Type B pancreatic cell (in vitro differentiated cells): Measurements from ENCODE around the gene KIF16B. TPM values are rescaled to one million over a fixed set of nuclear protein-coding genes. Genes with fewer than 3 reads are reported as not detected.

Experiments used
- DNase-seq: peaks from one replicate; pipeline ENCODE4 v3.0.0; 2021; ENCODE audit warnings: mixed read lengths; ENCODE audit not compliant: unreplicated experiment; ENCODE audit errors: extremely low spot score
- H3K27ac Mint-ChIP-seq: 2 replicates; pipeline ENCODE4 v1.8.0; 2021; ENCODE audit warnings: mild to moderate bottlenecking, mixed read lengths
- H3K27me3 Mint-ChIP-seq: 2 replicates; pipeline ENCODE4 v1.8.0; 2021; ENCODE audit warnings: mixed read lengths
- H3K36me3 Mint-ChIP-seq: 2 replicates; pipeline ENCODE4 v1.8.0; 2021; ENCODE audit warnings: mixed read lengths
- H3K4me1 Mint-ChIP-seq: one replicate; pipeline ENCODE4 v1.8.0; 2021; ENCODE audit warnings: mixed read lengths; ENCODE audit not compliant: unreplicated experiment
- H3K4me3 Mint-ChIP-seq: 2 replicates; pipeline ENCODE4 v1.8.0; 2021; ENCODE audit warnings: mild to moderate bottlenecking, mixed read lengths
- H3K9me3 Mint-ChIP-seq: 2 replicates; pipeline ENCODE4 v1.8.0; 2021; ENCODE audit warnings: mixed read lengths
- CTCF ChIP-seq: fragments of 200-600 bp; sonication (generic); conservative IDR thresholded peaks from 2 replicates; pipeline ENCODE4 v1.5.0; 2021; ENCODE audit warnings: antibody characterized with exemption, mild to moderate bottlenecking
- total RNA-seq: library from RNA; stranded (reverse); gene quantifications from 2 replicates; pipeline ENCODE4 v1.2.1, GENCODE V29; 2021; ENCODE audit warnings: low replicate concordance

The KIF16B gene
- total RNA-seq, 1 donor from 2014 or later: 10.3 TPM

- no peaks in the 10 kb centered on the region for H3K27me3 Mint-ChIP-seq
- H3K36me3 Mint-ChIP-seq: peaks cover 33% of the 10 kb centered on the region
These were observed 205.2 kb downstream of the KIF16B start for GRCh38 chr20:16367948-16368560.

GRCh38 chr20:16366529-16366928 lies 206.7 kb downstream of the KIF16B start:
- Mint-ChIP-seq H3K4me3 (no peak overlapping the region), H3K36me3 (peaks cover 25% of the 10 kb centered on the region), H3K27me3 (no peaks in the 10 kb centered on the region), H3K4me1 (peaks cover 10% of the 10 kb centered on the region), H3K27ac (no peak overlapping the region), H3K9me3 (no peaks in the 10 kb centered on the region)
- no peak for TF ChIP-seq CTCF
- no peak for DNase-seq

More at GRCh38 chr20:16367948-16368560, 205.2 kb downstream of the KIF16B start:
- DNase-seq: no peak
- Mint-ChIP-seq H3K4me1 (peaks cover 10% of the 10 kb centered on the region), H3K4me3 (no peak overlapping the region), H3K9me3 (no peaks in the 10 kb centered on the region), H3K27ac (no peak overlapping the region)
- no peak for TF ChIP-seq CTCF

- TF ChIP-seq CTCF: no peak
- H3K27me3 Mint-ChIP-seq: no peaks in the 10 kb centered on the region
- no peak overlapping the region for H3K27ac Mint-ChIP-seq
- no peaks in the 10 kb centered on the region for H3K9me3 Mint-ChIP-seq
- H3K4me3 Mint-ChIP-seq: no peak overlapping the region
- peaks cover 25% of the 10 kb centered on the region for H3K36me3 Mint-ChIP-seq
- H3K4me1 Mint-ChIP-seq: peaks cover 10% of the 10 kb centered on the region
- DNase-seq: no peak
These were observed 208.9 kb downstream of the KIF16B start for GRCh38 chr20:16364320-16364687.

GRCh38 chr20:16363506-16364319 lies 209.5 kb downstream of the KIF16B start:
- Mint-ChIP-seq H3K4me3 (no peak overlapping the region), H3K27me3 (no peaks in the 10 kb centered on the region), H3K27ac (no peak overlapping the region), H3K4me1 (peaks cover 8% of the 10 kb centered on the region), H3K9me3 (no peaks in the 10 kb centered on the region), H3K36me3 (peaks cover 20% of the 10 kb centered on the region)
- TF ChIP-seq CTCF: no peak
- DNase-seq: no peak

- no peak for DNase-seq
- Mint-ChIP-seq H3K36me3 (peaks cover 20% of the 10 kb centered on the region), H3K9me3 (no peaks in the 10 kb centered on the region), H3K4me1 (peaks cover 5% of the 10 kb centered on the region), H3K4me3 (no peak overlapping the region), H3K27me3 (no peaks in the 10 kb centered on the region), H3K27ac (no peak overlapping the region)
- no peak for TF ChIP-seq CTCF
These were observed 210.6 kb downstream of the KIF16B start for GRCh38 chr20:16362642-16363041.
